ENCODE measurements around the gene FCN3. TPM values are rescaled to one million over a fixed set of nuclear protein-coding genes. Genes with fewer than 3 reads are reported as not detected.

Gene FCN3
- total RNA-seq, 1 donor from 2014 or later, result 51.9 TPM

- no peak for DNase-seq (ENCODE audit: low spot score)
Observed at GRCh38 chr1:27380766-27381733, 6.4 kb upstream of the FCN3 start.

GRCh38 chr1:27380224-27380623, 5.6 kb upstream of the FCN3 start:
- no peak for DNase-seq (ENCODE audit: low spot score)

- no peak for DNase-seq (ENCODE audit: low spot score)
Observed at GRCh38 chr1:27379564-27380122, 5.0 kb upstream of the FCN3 start.

GRCh38 chr1:27377760-27378495, 3.3 kb upstream of the FCN3 start:
- DNase-seq (ENCODE audit: low spot score), result no peak

- no peak for DNase-seq (ENCODE audit: low spot score)
Observed at GRCh38 chr1:27372808-27373690, 1.6 kb downstream of the FCN3 start.

GRCh38 chr1:27372022-27372807, 2.4 kb downstream of the FCN3 start:
- DNase-seq (ENCODE audit: low spot score), result no peak

GRCh38 chr1:27368869-27369582, 5.6 kb downstream of the FCN3 start:
- no peak for DNase-seq (ENCODE audit: low spot score)

- DNase-seq (ENCODE audit: low spot score), result no peak
Observed at GRCh38 chr1:27367160-27367650, 7.4 kb downstream of the FCN3 start.

- peak; percentile 95 for DNase-seq (ENCODE audit: low spot score)
Observed at GRCh38 chr1:27366411-27367159, 8.0 kb downstream of the FCN3 start, which contains the start of gene MAP3K6. MAP3K6 (minus strand) TSS chr1:27366961; CDS start chr1:27366597, 364 bp downstream.

GRCh38 chr1:27366113-27366410, 8.6 kb downstream of the FCN3 start:
- DNase-seq (ENCODE audit: low spot score), result peak; percentile 93

GRCh38 chr1:27365372-27366112, 9.1 kb downstream of the FCN3 start:
- DNase-seq (ENCODE audit: low spot score), result peak; percentile 95

- no peak for DNase-seq (ENCODE audit: low spot score)
Observed at GRCh38 chr1:27364696-27365371, 9.8 kb downstream of the FCN3 start.

GRCh38 chr1:27363766-27364695, 10.6 kb downstream of the FCN3 start:
- no peak for DNase-seq (ENCODE audit: low spot score)

GRCh38 chr1:27361553-27361952, 13.1 kb downstream of the FCN3 start:
- DNase-seq (ENCODE audit: low spot score), result no peak

GRCh38 chr1:27361044-27361402, 13.6 kb downstream of the FCN3 start:
- no peak for DNase-seq (ENCODE audit: low spot score)

Measured in mesenteric fat pad (tissue), 1 donor.